GM11168 (cell line): Measurements from ENCODE around the gene FIGN.

Source experiments
- in situ Hi-C: fragments of 300-500 bp; cut with MboI; formaldehyde crosslinking; loops from one replicate; pipeline ENCODE4 v1.12.0; 2022; ENCODE audit warnings: low sequenced_read_pairs; ENCODE audit not compliant: unreplicated experiment

Gene FIGN

DNA sequence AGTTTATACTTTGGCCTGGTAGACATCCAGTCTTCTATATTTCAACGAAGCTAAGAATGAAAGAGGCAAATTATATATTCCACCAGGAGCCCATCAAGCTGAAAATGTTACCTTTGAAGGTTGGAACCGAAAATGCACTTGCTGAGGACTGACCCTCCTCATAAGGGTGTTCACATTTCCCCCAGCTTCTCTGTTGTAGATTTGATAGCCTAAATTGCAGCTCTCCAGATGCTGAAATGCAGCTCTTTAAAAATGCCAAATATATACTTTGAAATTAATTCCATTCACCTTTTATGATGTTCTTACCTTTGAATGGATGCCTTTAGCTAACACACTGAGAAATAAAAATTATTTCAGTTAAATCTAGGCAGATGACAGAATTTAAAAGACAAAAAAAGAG is 1.8 kb upstream of the FIGN start:
- in situ Hi-C loops, result no loop called here

DNA sequence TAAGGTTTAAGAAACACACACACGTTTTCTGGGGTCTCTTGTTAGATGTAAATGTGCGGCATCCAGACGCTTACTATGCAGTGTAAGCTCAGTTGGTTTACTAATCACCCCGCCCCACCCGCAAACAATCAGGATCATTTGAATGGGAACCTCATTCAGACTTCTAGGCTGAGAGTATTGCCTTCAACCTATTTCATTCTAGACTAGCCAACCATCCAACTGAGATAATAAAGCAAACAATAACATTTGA is 1.3 kb upstream of the FIGN start:
- in situ Hi-C loops, result no loop called here

DNA sequence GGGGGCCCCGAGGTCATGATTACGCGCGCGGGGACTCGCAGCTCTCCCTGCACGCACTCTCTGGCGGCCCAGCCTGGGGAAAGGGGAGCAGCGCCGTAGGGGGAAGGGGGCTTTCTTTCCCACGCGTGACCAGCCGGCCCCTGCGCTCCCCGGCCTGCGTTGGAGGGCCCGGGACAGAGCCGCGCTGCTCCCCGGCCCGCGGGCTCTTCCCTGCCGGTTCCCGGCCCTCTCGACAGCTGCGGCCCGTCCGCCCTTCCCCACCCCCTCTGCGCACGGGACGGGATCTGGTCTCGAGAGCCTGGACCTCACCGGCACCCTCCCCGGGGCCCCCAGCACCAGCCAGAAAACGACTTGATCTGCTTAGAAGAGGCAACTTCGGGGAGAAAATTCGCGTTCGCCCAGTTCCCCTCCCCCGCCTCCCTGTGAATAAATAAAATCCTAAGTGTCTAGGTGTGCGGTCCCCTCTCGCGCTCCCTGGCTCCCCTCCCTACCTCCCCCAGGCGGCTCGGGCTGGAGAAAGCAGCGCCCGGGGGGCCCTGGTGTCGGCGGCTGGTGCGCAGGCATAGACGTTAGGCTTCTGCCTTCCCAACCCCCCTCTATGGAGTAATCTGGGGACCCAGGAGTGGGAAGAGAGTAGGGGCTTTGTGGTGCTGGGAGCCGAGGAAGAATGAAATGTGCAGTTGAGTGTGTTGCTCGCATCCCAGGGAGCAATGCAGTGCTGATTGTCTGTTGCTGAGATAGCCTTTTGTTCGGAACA is 803 bp upstream of the FIGN start:
- in situ Hi-C loops, result no loop called here

DNA sequence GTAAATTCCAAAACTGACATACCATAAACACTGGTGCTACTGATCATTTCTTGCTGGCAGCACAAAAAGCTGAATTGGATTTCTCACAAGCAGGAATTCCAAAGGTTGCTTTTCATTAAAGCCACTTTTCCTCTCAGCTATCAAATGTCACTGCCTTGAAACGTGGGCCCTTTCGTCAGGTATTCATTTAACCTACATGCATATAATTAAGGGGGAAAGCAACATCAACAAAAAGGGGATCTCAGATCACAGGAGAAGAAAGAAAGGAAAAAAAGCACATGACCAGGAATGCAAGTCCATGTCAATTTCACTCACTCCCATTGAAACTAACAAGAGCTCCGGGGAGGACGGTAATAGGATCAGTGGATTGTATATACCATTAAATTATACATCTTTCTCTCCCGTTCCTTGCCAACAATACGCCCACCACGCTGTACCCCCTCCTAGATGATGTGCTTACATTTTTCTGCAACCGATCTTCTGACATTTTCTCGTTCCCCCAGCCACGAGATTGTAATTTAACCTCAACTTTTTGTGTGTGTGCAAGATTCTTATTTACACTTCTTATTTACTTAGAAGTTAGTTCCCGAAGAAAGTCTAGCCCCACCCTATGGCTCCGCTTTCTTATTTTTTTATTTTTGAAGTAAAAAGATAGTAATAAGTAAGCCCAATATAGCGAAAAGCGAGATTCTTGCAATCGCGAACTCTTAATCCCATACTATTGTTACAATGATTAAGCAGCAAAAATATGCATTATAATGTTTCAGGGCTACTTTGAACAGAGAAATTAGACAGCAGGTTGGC is 725 bp downstream of the FIGN start:
- in situ Hi-C loops, result no loop called here

DNA sequence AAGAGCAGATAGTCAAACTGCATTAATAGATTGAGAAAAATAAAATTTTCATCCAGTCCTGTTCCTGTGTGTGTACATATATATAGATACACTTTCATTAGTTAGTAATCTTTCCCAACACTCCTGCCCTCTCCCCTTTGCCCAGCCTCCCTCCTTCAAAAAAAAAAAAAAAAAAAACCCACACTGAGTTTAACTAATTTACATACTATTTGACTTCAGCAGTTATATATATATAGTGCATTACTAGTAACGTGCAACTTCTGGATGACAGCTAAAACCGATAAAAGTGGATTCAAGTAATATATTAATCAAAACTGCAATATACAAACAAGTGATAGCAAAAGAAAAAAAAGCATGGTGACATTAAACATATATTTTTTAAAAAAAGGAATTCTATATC is 1.4 kb downstream of the FIGN start:
- in situ Hi-C loops, result no loop called here

DNA sequence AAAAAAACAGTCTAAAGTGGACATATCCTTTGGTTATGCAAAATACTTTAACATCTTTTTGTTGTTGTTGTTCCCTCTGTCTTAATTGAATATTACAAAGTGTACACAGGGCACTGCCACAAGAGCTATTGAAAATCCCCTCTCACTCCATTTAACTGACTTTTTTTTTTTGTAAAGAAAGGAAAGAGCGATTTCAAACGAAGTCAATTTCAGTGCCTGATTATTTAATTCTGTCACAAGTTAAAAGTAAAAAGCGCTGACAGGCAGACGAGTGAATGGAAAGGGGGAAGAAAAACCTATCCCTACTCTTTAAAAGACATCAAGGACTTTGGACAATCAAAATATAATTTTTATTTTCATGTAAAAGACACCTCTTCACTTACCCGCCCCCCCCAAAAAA is 1.9 kb downstream of the FIGN start:
- in situ Hi-C loops, result no loop called here

DNA sequence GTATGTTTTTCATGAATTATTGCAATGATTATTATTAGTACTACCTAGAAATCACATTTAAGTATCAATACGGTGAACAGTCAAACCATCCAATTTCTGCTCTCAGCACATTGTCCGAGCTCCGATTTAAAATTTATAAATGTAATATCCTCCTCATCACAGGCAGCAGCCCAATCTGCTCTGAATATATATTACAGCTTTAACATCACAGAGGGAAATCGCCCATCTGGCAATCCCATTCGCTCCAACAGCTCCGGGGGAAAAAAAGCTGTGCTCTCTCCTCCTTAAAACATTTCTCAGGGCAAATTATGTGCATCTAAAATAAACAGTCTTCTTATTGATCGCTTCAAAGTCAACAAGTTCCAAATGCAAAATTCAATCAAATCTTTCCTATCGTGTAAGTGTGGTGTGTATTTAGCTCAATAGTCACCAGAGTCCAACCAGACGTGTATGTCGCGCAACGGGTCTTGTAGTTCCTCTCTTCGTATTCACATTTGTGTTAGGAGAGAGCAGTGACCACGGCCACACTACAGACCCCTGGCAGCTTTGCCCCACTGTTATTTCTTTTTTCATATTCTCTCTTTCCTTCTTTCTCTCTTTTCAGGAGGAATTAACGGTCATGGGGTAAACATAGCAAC is 2.4 kb downstream of the FIGN start:
- in situ Hi-C loops, result no loop called here

DNA sequence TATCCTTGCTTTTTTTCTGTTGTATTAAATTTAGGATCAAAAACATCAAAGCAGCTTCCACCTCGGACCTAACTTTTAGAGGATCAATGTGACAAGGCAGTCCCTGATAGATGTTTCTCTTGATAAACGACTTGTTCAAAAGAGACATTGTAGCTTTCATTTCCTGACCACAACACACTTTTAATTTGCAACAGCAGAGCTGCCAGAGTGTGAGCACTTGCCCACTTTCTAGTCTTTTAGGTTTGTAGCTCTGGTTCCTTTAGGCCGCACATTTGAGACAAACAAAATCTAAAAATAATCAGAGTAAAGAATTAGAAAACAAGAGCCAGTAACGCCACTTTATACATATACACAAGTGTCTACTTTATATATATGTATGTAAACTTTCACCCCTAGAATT is 3.1 kb downstream of the FIGN start:
- in situ Hi-C loops, result no loop called here

DNA sequence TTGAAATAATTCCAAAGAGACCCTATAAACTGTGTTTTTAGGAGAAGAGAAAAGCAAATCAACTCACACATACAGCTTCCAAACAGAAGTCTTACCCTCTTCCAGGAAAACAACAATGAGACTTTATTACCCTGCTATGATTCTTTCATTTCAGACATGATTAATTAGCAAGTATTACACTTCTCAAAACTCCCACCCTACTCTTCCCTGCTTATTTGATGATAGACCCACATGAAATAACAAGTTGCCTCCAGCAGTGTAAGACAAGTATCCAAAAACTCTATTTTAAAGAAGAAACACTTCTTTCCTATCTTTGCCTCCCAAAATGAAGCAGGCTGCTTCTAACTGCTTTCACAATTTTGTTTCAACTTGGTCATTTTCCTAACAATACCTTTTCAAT is 4.1 kb downstream of the FIGN start:
- in situ Hi-C loops, result no loop called here

DNA sequence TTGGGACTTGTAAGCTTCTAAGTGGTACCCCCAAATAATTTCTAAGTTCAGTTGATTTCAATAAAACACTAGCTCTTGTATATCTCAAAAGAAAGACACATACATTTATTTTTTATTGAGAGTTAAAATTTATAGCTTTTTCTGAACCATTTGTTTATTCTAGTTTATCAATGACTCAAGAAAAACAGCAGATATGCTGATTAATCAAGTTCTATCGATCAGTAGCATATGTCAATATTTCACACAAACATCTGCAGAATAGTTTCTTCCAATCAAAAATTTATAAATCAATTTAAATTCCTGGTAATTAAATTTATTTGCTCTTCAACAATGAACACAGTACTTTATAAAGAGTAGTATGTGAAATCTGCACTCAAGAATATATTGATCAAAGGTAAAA is 5.3 kb downstream of the FIGN start:
- in situ Hi-C loops, result no loop called here

DNA sequence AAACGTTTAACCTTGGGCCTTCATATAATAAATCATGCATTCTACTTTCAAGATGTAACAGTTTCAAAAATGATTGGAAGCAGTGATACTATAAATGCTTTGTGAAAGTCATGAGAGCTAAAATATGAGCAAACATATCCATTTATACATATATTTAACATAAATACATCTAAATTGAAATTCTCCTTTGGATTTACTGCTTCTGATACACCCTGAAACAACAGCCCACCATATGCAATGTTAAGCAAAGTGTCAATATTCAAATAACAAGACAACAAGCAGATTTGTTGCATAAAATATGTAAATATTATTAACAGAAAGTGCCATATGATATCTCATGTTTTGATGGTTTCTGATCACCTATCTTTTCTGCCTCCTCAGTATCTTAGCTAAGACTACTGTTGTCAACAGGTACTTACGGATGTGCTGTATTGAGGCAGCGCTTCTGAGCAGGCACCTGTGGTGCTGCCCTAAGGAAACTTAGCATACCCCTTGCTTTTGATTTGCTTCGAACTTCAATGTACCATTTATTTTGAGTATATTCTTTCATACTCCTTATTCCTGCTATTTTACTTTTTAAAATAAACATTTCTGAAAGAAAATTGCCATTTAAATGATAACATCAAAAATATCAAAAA is 6.1 kb downstream of the FIGN start:
- in situ Hi-C loops, result no loop called here

DNA sequence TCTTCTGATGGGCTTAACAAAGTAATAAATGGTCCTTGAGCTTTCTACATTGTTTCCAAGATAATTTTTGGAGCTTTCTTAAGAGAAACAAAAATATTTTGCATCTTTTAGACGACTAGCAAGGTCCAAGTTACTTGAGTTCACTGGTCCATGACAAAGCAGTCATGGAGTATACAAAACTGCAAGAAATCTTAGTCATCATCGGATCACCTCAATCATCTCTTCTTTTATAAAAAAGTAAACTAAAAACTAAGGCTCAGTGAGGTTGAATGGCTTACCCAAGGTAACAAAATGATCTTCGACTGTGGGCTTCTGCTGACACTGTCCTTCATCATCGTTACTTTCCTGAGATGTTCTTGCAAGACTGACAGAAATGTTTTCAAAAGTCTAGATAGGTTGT is 11.9 kb downstream of the FIGN start:
- in situ Hi-C loops, result no loop called here

DNA sequence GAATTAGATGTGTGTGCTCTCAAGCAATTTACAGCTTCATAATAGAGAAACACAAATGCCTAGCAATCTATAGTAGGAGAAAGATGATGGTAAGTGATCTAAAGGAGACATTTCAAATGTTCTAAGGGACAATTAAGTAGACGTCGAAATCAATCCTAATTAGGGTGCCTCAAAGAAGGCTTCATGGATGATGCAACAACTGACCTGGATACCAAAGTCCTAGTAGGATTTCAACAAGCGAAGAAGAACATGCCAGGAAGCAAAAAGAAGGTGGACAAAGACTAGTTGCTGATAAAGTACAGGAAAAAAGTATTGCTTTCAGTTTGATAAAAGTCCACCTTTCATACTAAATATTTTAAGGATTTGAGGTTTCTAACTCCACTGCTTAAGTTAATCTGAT is 12.5 kb downstream of the FIGN start:
- in situ Hi-C loops, result no loop called here

DNA sequence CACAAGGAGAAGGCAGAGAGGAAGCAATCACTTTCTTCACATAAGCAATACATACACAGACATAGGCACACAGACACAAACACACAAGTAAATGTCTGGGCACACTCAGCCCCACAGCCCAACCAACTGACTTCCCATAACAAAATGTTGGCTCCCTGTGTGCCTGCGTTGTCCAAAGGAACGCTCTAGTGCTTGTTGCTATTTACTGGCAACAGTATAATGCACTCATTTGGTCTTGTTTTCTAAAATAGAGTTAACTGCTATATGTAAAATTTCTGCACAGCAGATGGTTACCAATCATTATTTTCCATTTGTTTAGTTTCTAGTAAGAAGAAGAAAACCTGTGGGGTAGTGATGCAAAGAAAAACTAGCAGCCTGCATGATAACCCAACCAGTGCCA is 16.5 kb downstream of the FIGN start:
- in situ Hi-C loops, result no loop called here

DNA sequence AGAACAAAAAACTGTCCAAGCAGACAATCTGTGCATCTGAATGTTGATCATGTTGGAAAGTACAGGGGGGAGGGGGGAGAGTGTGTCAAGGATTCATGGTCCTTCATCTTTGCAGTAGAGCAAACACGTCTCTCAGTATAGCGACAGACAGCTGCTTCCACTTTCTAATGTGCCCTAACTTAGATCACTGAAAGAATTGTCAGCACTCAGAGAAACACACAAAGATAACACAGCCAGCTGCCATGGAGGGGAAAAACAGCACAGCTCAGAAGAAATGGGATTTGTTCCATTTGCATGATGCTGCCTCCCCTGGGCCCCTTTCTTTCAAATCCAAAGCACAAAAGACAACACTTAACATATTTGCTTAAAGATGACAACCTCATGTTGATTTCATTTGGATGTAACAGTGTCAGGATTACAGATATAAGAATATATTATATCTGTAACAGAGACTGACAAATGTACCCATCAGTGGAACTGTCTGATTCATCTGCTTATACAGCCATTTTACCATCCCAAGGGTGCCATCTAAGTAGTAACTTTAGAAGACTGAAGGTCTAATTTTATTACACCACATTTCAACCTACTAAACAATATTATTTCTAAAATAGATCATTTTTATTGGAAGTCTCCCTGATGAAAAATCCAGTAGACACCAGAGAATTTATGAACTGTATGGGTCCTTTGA is 17.7 kb downstream of the FIGN start:
- in situ Hi-C loops, result no loop called here

DNA sequence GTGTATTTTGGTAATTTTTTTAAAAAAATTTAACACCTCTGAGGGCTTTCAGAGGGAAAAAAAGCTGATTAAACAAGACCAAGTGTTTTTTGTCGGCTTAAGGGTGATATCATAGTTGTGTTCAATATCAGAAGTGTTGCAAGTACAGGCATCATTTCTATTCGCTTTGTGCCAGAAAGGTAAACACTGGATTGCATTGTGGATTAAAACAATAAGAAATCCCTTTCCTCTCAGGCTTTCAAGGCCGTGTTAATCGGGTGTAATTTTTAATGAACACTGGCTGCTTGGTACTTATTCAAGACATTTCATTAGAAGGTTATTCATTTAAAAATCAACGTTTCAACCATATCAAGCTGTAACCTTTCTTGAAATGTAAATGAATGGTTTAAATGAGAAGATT is 18.3 kb downstream of the FIGN start:
- in situ Hi-C loops, result no loop called here

DNA sequence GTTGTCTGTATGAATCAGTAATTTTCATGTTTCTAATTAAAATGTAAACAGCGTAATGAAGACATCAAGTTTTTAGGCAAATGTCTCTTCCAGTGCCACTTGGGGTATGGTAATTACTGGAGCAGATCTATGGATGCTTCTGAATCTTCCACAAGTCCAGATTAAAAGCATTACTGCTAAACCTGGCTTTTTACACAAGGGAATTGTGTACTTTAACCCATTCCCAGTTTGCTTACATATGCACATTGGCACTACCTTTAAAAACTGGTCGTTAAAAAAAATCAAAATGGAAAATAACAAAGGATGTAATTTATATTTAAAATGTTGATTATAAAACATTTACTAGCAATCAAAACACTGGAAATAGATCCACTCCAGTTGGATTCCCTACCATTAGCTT is 19.7 kb downstream of the FIGN start:
- in situ Hi-C loops, result no loop called here

DNA sequence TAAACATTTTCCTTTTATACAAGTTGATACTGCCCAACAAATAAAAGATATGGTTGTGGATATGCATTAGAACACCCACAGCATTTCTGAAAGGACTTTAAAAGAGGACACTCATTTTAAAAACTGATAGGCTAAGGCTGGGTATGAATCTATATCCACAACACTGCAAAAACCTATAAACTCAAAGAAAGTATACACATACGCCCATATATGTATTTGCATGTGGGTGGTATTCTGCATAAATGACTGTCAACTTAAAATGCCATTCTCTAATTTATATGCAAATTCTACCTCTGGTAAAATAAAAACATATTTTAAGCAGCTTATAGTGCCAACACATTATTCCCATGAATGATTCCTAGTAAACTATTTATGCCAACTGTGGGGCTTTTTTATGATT is 20.1 kb downstream of the FIGN start:
- in situ Hi-C loops, result no loop called here

DNA sequence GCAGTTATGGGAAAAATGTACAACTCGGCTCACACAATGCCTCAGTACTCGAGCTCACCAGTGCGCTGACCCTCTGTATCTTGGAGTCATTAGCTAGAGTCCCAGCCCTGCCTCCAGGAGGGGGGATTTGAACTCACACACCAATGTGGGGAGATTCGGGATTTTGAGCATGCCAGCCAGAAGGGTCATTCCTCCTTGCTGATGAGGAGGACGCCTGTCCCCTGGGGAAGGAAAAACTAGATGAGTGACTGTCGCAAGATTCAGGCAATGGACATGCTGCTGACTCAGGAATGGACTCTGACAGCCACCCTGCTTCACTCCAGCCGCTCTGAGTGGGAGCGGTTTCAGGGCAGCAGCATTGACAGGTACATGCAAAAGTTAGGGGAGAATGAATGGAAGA is 20.6 kb downstream of the FIGN start:
- in situ Hi-C loops, result no loop called here

DNA sequence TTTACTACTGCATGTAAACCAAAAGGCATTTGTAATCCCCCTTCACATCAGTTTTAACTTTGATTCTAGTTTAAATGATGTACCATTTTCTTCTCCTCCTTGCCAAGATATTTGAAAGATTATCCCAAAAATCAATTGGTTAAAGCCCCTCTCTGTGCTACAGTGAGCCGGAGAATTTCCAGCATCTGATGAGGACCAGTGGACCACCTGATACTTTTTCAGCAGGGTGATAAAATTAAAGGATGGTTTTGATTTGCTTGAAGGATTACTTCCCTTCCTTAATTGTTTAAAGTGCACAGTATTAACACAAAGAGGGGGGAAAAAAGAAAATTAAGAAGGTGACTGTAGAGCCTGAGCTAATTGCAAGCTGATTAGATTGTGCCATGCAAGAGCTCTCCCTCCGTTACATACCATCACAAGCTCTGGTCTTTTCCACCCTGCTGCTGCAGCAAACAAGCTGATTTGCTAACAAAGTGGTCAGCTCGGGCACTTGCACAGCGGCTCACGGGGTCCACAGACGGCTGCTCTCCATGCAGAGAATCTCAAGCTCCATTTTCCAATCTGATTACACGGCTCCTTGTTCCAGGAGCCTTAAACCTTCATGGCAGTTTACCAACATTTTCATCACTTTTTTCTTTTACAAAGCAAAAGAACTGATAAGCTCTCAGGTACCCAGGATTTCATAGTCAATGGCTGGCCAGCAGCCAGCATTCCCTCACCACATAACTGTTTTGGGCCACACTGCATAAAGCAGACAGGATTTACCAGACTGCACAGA is 22.1 kb downstream of the FIGN start:
- in situ Hi-C loops, result no loop called here
